IMR-90 (cell line): ENCODE results near the gene FOXP1. TPM values are rescaled to one million over a fixed set of nuclear protein-coding genes. Genes with fewer than 3 reads are reported as not detected.

Source experiments
- ATAC-seq: fragments of 200-7000 bp; cut with Tn5 transposase; 2 replicates; pipeline ENCODE4 v1.9.1; 2020; ENCODE audit warnings: low read depth, mild to moderate bottlenecking, moderate library complexity
- BruUV-seq: library from RNA; stranded (reverse); fragments of 400-500 nt; replicated peaks from 2 replicates; lab custom pipeline; 2021; lab: Mats Ljungman, UMichigan
- CTCF ChIA-PET: fragments of 300-600 bp; formaldehyde crosslinking; extraction: SDS; loops from one replicate; lab custom pipeline; 2021; ENCODE audit warnings: antibody characterized with exemption; lab: Yijun Ruan, JAX
- POLR2A ChIA-PET: fragments of 300-600 bp; sonication (Branson Sonifier 250); formaldehyde crosslinking; loops from one replicate; lab custom pipeline; 2022; ENCODE audit warnings: antibody characterized with exemption; ENCODE audit not compliant: unreplicated experiment; lab: Charles Lee
- DNase-seq: peaks from one replicate; pipeline ENCODE4 v3.0.0; 2013
- H2AFZ ChIP-seq: replicated peaks from 2 replicates; pipeline ENCODE3; 2013; ENCODE audit warnings: low read length, mild to moderate bottlenecking; ENCODE audit not compliant: poor library complexity
- H2AK5ac ChIP-seq: 2 replicates; pipeline ENCODE4 v1.6.1; 2013; ENCODE audit warnings: low read depth, low read length, inconsistent platforms
- H2AK9ac ChIP-seq: replicated peaks from 2 replicates; pipeline ENCODE3; 2013; ENCODE audit warnings: mild to moderate bottlenecking, low read depth, low read length, moderate library complexity; ENCODE audit not compliant: poor library complexity
- H2BK120ac ChIP-seq: 2 replicates; pipeline ENCODE4 v1.6.1; 2013; ENCODE audit warnings: low read depth, low read length, inconsistent platforms
- H2BK15ac ChIP-seq: 3 replicates; pipeline ENCODE4 v1.6.1; 2013; ENCODE audit warnings: low read depth, low read length, inconsistent platforms
- H2BK20ac ChIP-seq: 2 replicates; pipeline ENCODE4 v1.6.1; 2013; ENCODE audit warnings: low read depth, mild to moderate bottlenecking, inconsistent platforms, low read length, moderate library complexity
- H2BK5ac ChIP-seq: 2 replicates; pipeline ENCODE4 v1.6.1; 2013; ENCODE audit warnings: mild to moderate bottlenecking, low read depth, low read length, inconsistent platforms; ENCODE audit not compliant: poor library complexity, severe bottlenecking
- H3K14ac ChIP-seq: replicated peaks from 2 replicates; pipeline ENCODE4 v1.6.1; 2013; ENCODE audit warnings: low read depth, low read length, inconsistent platforms
- H3K18ac ChIP-seq: 2 replicates; pipeline ENCODE4 v1.6.1; 2013; ENCODE audit warnings: low read depth, low read length, control low read depth
- H3K23ac ChIP-seq: 2 replicates; pipeline ENCODE4 v1.6.1; 2013; ENCODE audit warnings: low read depth, low read length, inconsistent platforms
- H3K27ac ChIP-seq: 2 replicates; pipeline ENCODE4 v1.5.1; 2013; ENCODE audit warnings: mild to moderate bottlenecking, control low read depth, low read length; ENCODE audit not compliant: insufficient read depth
- H3K27me3 ChIP-seq: 2 replicates; pipeline ENCODE4 v1.6.1; 2013; ENCODE audit warnings: low read length; ENCODE audit not compliant: control insufficient read depth, insufficient read depth
- H3K36me3 ChIP-seq: 2 replicates; pipeline ENCODE4 v1.6.1; 2013; ENCODE audit warnings: low read length, mixed read lengths; ENCODE audit not compliant: control insufficient read depth, insufficient read depth
- H3K4ac ChIP-seq: 2 replicates; pipeline ENCODE4 v1.6.1; 2013; ENCODE audit warnings: low read depth, low read length, inconsistent platforms
- H3K4me1 ChIP-seq: 2 replicates; pipeline ENCODE4 v1.6.1; 2013; ENCODE audit warnings: low read length, mixed read lengths; ENCODE audit not compliant: control insufficient read depth, insufficient read depth
- H3K4me2 ChIP-seq: 2 replicates; pipeline ENCODE4 v1.6.1; 2013; ENCODE audit warnings: low read depth, mild to moderate bottlenecking, control low read depth, low read length, moderate library complexity
- H3K4me3 ChIP-seq: 2 replicates; pipeline ENCODE4 v1.5.1; 2013; ENCODE audit warnings: low read depth, mild to moderate bottlenecking, control low read depth, low read length, moderate library complexity; ENCODE audit not compliant: insufficient read depth
- H3K56ac ChIP-seq: 2 replicates; pipeline ENCODE4 v1.6.1; 2013; ENCODE audit warnings: low read length, inconsistent platforms; ENCODE audit not compliant: insufficient read depth; ENCODE audit errors: extremely low read depth
- H3K79me1 ChIP-seq, 2 experiments: 2 replicates each; pipeline ENCODE4 v1.6.1; 2013; ENCODE audit warnings: low read length in 2 of 2, inconsistent platforms in 1 of 2, low read depth in 1 of 2
- H3K9ac ChIP-seq: 2 replicates; pipeline ENCODE4 v1.6.1; 2013; ENCODE audit warnings: low read depth, low read length, control low read depth
- H3K9me1 ChIP-seq: 2 replicates; pipeline ENCODE4 v1.6.1; 2013; ENCODE audit warnings: low read length, inconsistent platforms; ENCODE audit not compliant: insufficient read depth
- H3K9me3 ChIP-seq: 2 replicates; pipeline ENCODE4 v1.6.1; 2013; ENCODE audit warnings: low read length; ENCODE audit not compliant: control insufficient read depth, insufficient read depth
- H4K20me1 ChIP-seq: 2 replicates; pipeline ENCODE4 v1.6.1; 2013; ENCODE audit warnings: low read length, inconsistent platforms; ENCODE audit not compliant: insufficient read depth
- H4K5ac ChIP-seq: 2 replicates; pipeline ENCODE4 v1.6.1; 2013; ENCODE audit warnings: mild to moderate bottlenecking, low read depth, low read length, control low read depth
- H4K8ac ChIP-seq, 2 experiments: 2 replicates each; pipeline ENCODE4 v1.6.1; 2013; ENCODE audit warnings: low read depth in 2 of 2, low read length in 2 of 2, control low read depth in 1 of 2, inconsistent platforms in 1 of 2
- H4K91ac ChIP-seq: 2 replicates; pipeline ENCODE4 v1.6.1; 2013; ENCODE audit warnings: low read depth, low read length, inconsistent platforms; ENCODE audit not compliant: insufficient read depth
- CEBPB ChIP-seq: IDR thresholded peaks from 2 replicates; pipeline ENCODE4 v1.6.1; 2012; ENCODE audit warnings: low read depth, low read length, improper control_type of control experiment
- CHD1 ChIP-seq: IDR thresholded peaks from 2 replicates; pipeline ENCODE4 v1.6.1; 2012; ENCODE audit warnings: low read depth, low read length, improper control_type of control experiment
- whole genome bisulfite sequencing, 2 experiments: methylation state at CpG; one replicate each; pipeline versions ENCODE4 v1.1.5 to v1.1.7; 2013; ENCODE audit warnings: missing lambda C conversion rate in 2 of 2; ENCODE audit not compliant: insufficient read length in 1 of 2; ENCODE audit errors: extremely low coverage in 2 of 2; 5-methylcytosine and 5-hydroxymethylcytosine counted together
- dilution Hi-C: fragments of 300-500 bp; cut with HindIII; formaldehyde crosslinking; loops from one replicate; pipeline ENCODE4 v1.14.3; 2018; ENCODE audit warnings: low sequenced_read_pairs; ENCODE audit not compliant: unreplicated experiment
- in situ Hi-C: fragments of 300-500 bp; cut with MboI; formaldehyde crosslinking; loops from 3 replicates; pipeline ENCODE4 v1.14.3; 2019; ENCODE audit warnings: low sequenced_read_pairs, inconsistent platforms, mixed read lengths
- intact Hi-C: fragments of 100-400 bp; cut with micrococcal nuclease; formaldehyde crosslinking; loops from 2 replicates; pipeline ENCODE4 v1.10.0; 2022
- polyA plus RNA-seq, 3 experiments: library from polyadenylated mRNA; depleted of rRNA; stranded (reverse); fragments of >200 nt; gene quantifications; 2 replicates each; pipeline ENCODE4 v1.2.3, GENCODE V29; 2012; ENCODE audit warnings: low replicate concordance in 1 of 3
- total RNA-seq: library from RNA; depleted of rRNA; stranded (reverse); fragments of >200 nt; gene quantifications from 2 replicates; pipeline ENCODE4 v1.2.3, GENCODE V29; 2012

The FOXP1 gene
- total and polyA plus RNA-seq, 2 of the 4 experiments (the other 2 are of a cell fraction) = 37.0 to 132 TPM

DNA sequence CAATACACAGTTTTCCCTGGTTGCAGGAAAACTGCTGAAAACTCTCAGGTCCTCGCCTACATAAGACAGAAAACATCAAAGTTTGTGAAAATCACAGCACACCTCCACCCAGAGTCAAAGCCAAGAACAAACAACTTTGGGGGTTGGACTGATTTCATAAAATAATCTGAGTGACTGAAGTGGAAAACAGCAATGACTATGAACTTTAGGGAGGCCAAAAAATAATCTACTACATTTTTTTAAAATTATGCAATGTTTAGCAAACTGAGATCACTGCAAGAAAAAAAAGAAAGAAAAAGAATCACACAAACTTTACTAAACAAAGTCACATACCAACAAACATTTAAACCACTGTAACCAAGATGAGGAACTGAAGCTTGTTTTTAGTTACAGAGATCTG, 15.9 kb upstream of the FOXP1 start:
- Histone ChIP-seq H3K56ac (no peak overlapping the region), H4K5ac (no peak overlapping the region), H3K4me1 (peaks cover 6% of the 10 kb centered on the region; the same call in 1 of the 2 replicates), H3K9me3 (no peaks in the 10 kb centered on the region), H2AK9ac (no peak overlapping the region), H4K8ac (no peak overlapping the region), H2BK120ac (no peak overlapping the region), H2BK15ac (no peak overlapping the region), H4K20me1 (no peaks in the 10 kb centered on the region), H3K4ac (no peak overlapping the region), H3K27me3 (no peaks in the 10 kb centered on the region), H4K91ac (no peak overlapping the region), H3K18ac (peak overlapping the region; percentile 43; the same call in 1 of the 2 replicates), H3K79me1 (no peaks in the 10 kb centered on the region), H2BK5ac (no peak overlapping the region), H2BK20ac (no peak overlapping the region), H2AK5ac (no peak overlapping the region), H2AFZ (no peak overlapping the region), H3K9ac (no peak overlapping the region), H3K27ac (no peak overlapping the region), H3K23ac (no peak overlapping the region), H3K36me3 (no peaks in the 10 kb centered on the region), H3K4me3 (no peak overlapping the region), H3K9me1 (peaks cover 2% of the 10 kb centered on the region; the same call in 1 of the 2 replicates), H3K14ac (no peak overlapping the region), H3K4me2 (no peak overlapping the region; the same call in 1 of the 2 replicates)
- POLR2A ChIA-PET = interaction anchor here (0.6 kb wide), 1 partner anchor 1007 kb away, joined by 3 read pairs; no protein-coding TSS in a partner anchor
- dilution Hi-C loops (no loop called here), in situ Hi-C loops (no loop called here), intact Hi-C loops (no loop called here)
- CTCF ChIA-PET = interaction anchor here (0.6 kb wide), 2 partner anchors 240 to 615 kb away, joined by 4 to 5 read pairs; no protein-coding TSS in a partner anchor
- no TSS peak for BruUV-seq
- TF ChIP-seq CEBPB (peak; percentile 61), CHD1 (no peak)
- peak; percentile 28 for DNase-seq
- WGBS, 2 experiments = no CpG with 5 or more reads among the region's 1 CpG
- peak; percentile 59 for ATAC-seq
